HEK293T (cell line): Measurements from ENCODE around the gene AP5Z1.

ENCODE experiments used
- CTCF ChIA-PET: fragments of 350-600 bp; formaldehyde crosslinking; extraction: SDS; loops from one replicate; lab custom pipeline; 2021; ENCODE audit warnings: antibody characterized with exemption, inconsistent platforms; lab: Yijun Ruan, JAX
- POLR2A ChIA-PET: fragments of 350-600 bp; formaldehyde crosslinking; extraction: SDS; loops from one replicate; lab custom pipeline; 2020; ENCODE audit warnings: antibody characterized with exemption, inconsistent platforms; lab: Yijun Ruan, JAX
- DNase-seq: peaks from one replicate; pipeline ENCODE4 v3.0.0; 2012; ENCODE audit warnings: mixed read lengths; ENCODE audit errors: extremely low spot score
- ARNT ChIP-seq: fragments of 450-650 bp; IDR thresholded peaks from 2 replicates; pipeline ENCODE4 v1.6.1; 2017; ENCODE audit warnings: mild to moderate bottlenecking
- BHLHE40 ChIP-seq: fragments of 450-650 bp; IDR thresholded peaks from 2 replicates; pipeline ENCODE4 v1.6.1; 2016; ENCODE audit warnings: mild to moderate bottlenecking, moderate library complexity, borderline replicate concordance
- CTBP1 ChIP-seq: fragments of 450-650 bp; IDR thresholded peaks from 2 replicates; pipeline ENCODE4 v1.6.1; 2016; ENCODE audit warnings: borderline replicate concordance
- ELF4 ChIP-seq: fragments of 450-650 bp; IDR thresholded peaks from 2 replicates; pipeline ENCODE4 v1.6.1; 2017; ENCODE audit warnings: antibody characterized with exemption
- FOXA1 ChIP-seq: fragments of 450-650 bp; IDR thresholded peaks from 2 replicates; pipeline ENCODE4 v1.6.1; 2016; ENCODE audit warnings: mild to moderate bottlenecking
- FOXK2 ChIP-seq: fragments of 450-650 bp; IDR thresholded peaks from 2 replicates; pipeline ENCODE4 v1.6.1; 2016; ENCODE audit warnings: mild to moderate bottlenecking
- FOXM1 ChIP-seq: fragments of 450-650 bp; IDR thresholded peaks from 2 replicates; pipeline ENCODE4 v1.6.1; 2017; ENCODE audit warnings: mild to moderate bottlenecking, borderline replicate concordance
- HDGF ChIP-seq: fragments of 450-650 bp; IDR thresholded peaks from 2 replicates; pipeline ENCODE4 v1.6.1; 2017; ENCODE audit warnings: antibody characterized with exemption, borderline replicate concordance
- L3MBTL2 ChIP-seq: fragments of 450-650 bp; conservative IDR thresholded peaks from 2 replicates; pipeline ENCODE4 v1.6.1; 2016; ENCODE audit warnings: mild to moderate bottlenecking
- LEF1 ChIP-seq: fragments of 450-650 bp; IDR thresholded peaks from 2 replicates; pipeline ENCODE4 v1.6.1; 2017; ENCODE audit warnings: mild to moderate bottlenecking, borderline replicate concordance
- NFRKB ChIP-seq: fragments of 450-650 bp; IDR thresholded peaks from 2 replicates; pipeline ENCODE4 v1.6.1; 2016; ENCODE audit warnings: mild to moderate bottlenecking, moderate library complexity
- PKNOX1 ChIP-seq: fragments of 450-650 bp; IDR thresholded peaks from 2 replicates; pipeline ENCODE4 v1.6.1; 2016
- SP1 ChIP-seq: fragments of 450-650 bp; IDR thresholded peaks from 2 replicates; pipeline ENCODE4 v1.6.1; 2017
- SUZ12 ChIP-seq: fragments of 450-650 bp; IDR thresholded peaks from 2 replicates; pipeline ENCODE4 v1.6.1; 2016; ENCODE audit warnings: mild to moderate bottlenecking
- TARDBP ChIP-seq: fragments of 450-650 bp; IDR thresholded peaks from 2 replicates; pipeline ENCODE4 v1.6.1; 2016
- ZNF384 ChIP-seq: fragments of 450-650 bp; IDR thresholded peaks from 2 replicates; pipeline ENCODE4 v1.6.1; 2016

Gene AP5Z1

GRCh38 chr7:4763091-4763793 lies 12.2 kb upstream of the AP5Z1 start:
- TF ChIP-seq ARNT (no peak), BHLHE40 (no peak), HDGF (no peak)
- CTCF ChIA-PET = no interaction called here
- no peak for DNase-seq
- POLR2A ChIA-PET = no interaction called here

GRCh38 chr7:4763794-4764185 lies 11.6 kb upstream of the AP5Z1 start:
- CTCF ChIA-PET = no interaction called here
- no peak for DNase-seq
- TF ChIP-seq ELF4 = no peak
- no peak for TF ChIP-seq ARNT
- TF ChIP-seq FOXK2 = no peak
- TF ChIP-seq LEF1 = no peak
- TF ChIP-seq FOXM1 = no peak
- TF ChIP-seq PKNOX1 = no peak
- TF ChIP-seq SP1 = no peak
- no peak for TF ChIP-seq L3MBTL2
- TF ChIP-seq SUZ12 = no peak
- no peak for TF ChIP-seq CTBP1
- TF ChIP-seq FOXA1 = no peak
- TF ChIP-seq ZNF384 = no peak
- no peak for TF ChIP-seq HDGF
- POLR2A ChIA-PET = no interaction called here

- DNase-seq = no peak
- CTCF ChIA-PET = interaction anchor here (0.6 kb wide), 1 partner anchor 9 kb away, joined by 3 read pairs; no protein-coding TSS in a partner anchor
- POLR2A ChIA-PET = no interaction called here
- TF ChIP-seq ARNT = no peak
Observed at GRCh38 chr7:4764402-4765007, 10.9 kb upstream of the AP5Z1 start.

GRCh38 chr7:4765776-4766490 lies 9.5 kb upstream of the AP5Z1 start:
- ChIA-PET CTCF (no interaction called here), POLR2A (no interaction called here)
- no peak for DNase-seq
- TF ChIP-seq NFRKB (no peak), FOXK2 (no peak), SP1 (no peak), LEF1 (no peak), TARDBP (no peak), CTBP1 (no peak), SUZ12 (no peak), ARNT (no peak), BHLHE40 (no peak), HDGF (no peak), ELF4 (no peak), L3MBTL2 (no peak), FOXA1 (no peak), ZNF384 (no peak), PKNOX1 (no peak), FOXM1 (no peak)

GRCh38 chr7:4766666-4767519 lies 8.5 kb upstream of the AP5Z1 start:
- DNase-seq = no peak
- ChIA-PET POLR2A (no interaction called here), CTCF (no interaction called here)

GRCh38 chr7:4768597-4769569 lies 6.5 kb upstream of the AP5Z1 start:
- no peak for DNase-seq
- ChIA-PET CTCF (no interaction called here), POLR2A (no interaction called here)
- TF ChIP-seq NFRKB = no peak
- no peak for TF ChIP-seq FOXA1
- TF ChIP-seq HDGF = no peak
- no peak for TF ChIP-seq TARDBP
- TF ChIP-seq ELF4 = no peak
- TF ChIP-seq SUZ12 = no peak
- no peak for TF ChIP-seq FOXK2
- no peak for TF ChIP-seq ARNT
- no peak for TF ChIP-seq ZNF384
- no peak for TF ChIP-seq PKNOX1
- TF ChIP-seq FOXM1 = no peak
- TF ChIP-seq BHLHE40 = no peak
- TF ChIP-seq CTBP1 = no peak
- TF ChIP-seq L3MBTL2 = no peak
- TF ChIP-seq SP1 = no peak

More at GRCh38 chr7:4766666-4767519, 8.5 kb upstream of the AP5Z1 start:
- TF ChIP-seq ZNF384 = no peak
